ENCODE measurements around the gene RRP7A. TPM values are rescaled to one million over a fixed set of nuclear protein-coding genes. Genes with fewer than 3 reads are reported as not detected.

RRP7A gene
- total RNA-seq, 1 experiment from 2014 or later: 72.2 TPM

- DNase-seq: no peak
- H3K4me1 Mint-ChIP-seq (ENCODE audit: low read depth, unreplicated experiment): no peaks in the 10 kb centered on the region
- Histone ChIP-seq H3K4me1 (no peaks in the 10 kb centered on the region), H3K36me3 (ENCODE audit: control insufficient read depth, insufficient read depth, low read length) (no peaks in the 10 kb centered on the region), H3K9me3 (no peaks in the 10 kb centered on the region), H3K4me3 (ENCODE audit: low read depth, low read length) (no peak overlapping the region), H3K27me3 (replicated peaks; ENCODE audit: control insufficient read depth, insufficient read depth, low read length) (no peaks in the 10 kb centered on the region)
- H3K4me3 Mint-ChIP-seq (ENCODE audit: unreplicated experiment): no peak overlapping the region
- POLR2A ChIA-PET: no interaction called here
- H3K9me3 Mint-ChIP-seq (ENCODE audit: unreplicated experiment): no peaks in the 10 kb centered on the region
- CTCF ChIA-PET: no interaction called here
- H3K36me3 Mint-ChIP-seq (ENCODE audit: insufficient read depth, unreplicated experiment): no peaks in the 10 kb centered on the region
- BruUV-seq (replicated peaks): no TSS peak
- H3K27me3 Mint-ChIP-seq (ENCODE audit: insufficient read depth, unreplicated experiment): peaks cover 6% of the 10 kb centered on the region
- TF ChIP-seq CTCF (IDR thresholded peaks at IDR 0.05; ENCODE audit: insufficient read depth in 1 of 2, low read depth in 1 of 2, low read length in 1 of 2, severe bottlenecking in 1 of 2, unreplicated experiment in 1 of 2): no peak
- intact Hi-C loops (cut with micrococcal nuclease; ENCODE audit: unreplicated experiment): no loop called here
- no peak overlapping the region for H3K27ac Mint-ChIP-seq (ENCODE audit: unreplicated experiment)
Measured at GRCh38 chr22:42471441-42471840, 48.2 kb downstream of the RRP7A start.

DNA sequence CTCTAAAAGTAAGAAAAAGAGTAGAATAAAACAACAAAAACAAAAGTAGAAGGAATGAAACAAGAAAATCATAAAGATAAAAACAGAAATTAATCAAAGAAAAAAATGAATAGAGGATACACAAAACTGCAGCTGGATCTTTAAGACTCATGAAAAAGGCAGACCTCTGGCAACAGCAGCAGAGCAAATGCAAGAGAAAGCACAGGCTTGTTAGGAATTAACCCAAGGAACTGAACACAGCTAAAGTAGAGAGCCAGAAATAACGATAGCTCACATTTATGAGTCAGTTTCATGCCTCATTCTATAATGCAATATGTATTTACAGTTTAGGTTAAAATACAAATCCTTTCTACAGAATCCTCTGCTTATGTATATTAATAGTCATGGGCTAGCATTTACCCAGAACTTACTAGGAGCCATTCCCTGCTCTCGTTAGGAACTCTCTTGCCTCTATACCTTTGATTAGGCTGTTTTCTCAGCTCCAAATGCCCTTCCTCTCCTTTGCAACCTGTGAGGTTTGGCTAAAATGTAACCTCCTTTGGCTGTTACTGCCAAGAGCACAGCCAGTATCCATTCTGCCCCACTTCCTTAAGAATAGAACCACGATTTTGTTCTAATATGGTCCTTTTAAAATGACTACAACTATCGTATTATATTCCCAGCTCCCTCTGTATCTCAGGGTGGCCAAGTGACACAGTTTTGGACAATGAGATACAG lies 49.1 kb downstream of the RRP7A start:
- no peaks in the 10 kb centered on the region for H3K27me3 ChIP-seq (replicated peaks; ENCODE audit: control insufficient read depth, insufficient read depth, low read length)
- intact Hi-C loops (cut with micrococcal nuclease; ENCODE audit: unreplicated experiment): no loop called here
- Mint-ChIP-seq H3K27me3 (ENCODE audit: insufficient read depth, unreplicated experiment) (peaks cover 6% of the 10 kb centered on the region), H3K27ac (ENCODE audit: unreplicated experiment) (no peak overlapping the region), H3K9me3 (ENCODE audit: unreplicated experiment) (no peaks in the 10 kb centered on the region), H3K36me3 (ENCODE audit: insufficient read depth, unreplicated experiment) (no peaks in the 10 kb centered on the region), H3K4me1 (ENCODE audit: low read depth, unreplicated experiment) (no peaks in the 10 kb centered on the region), H3K4me3 (ENCODE audit: unreplicated experiment) (no peak overlapping the region)
- ChIA-PET POLR2A (no interaction called here), CTCF (no interaction called here)
- no peak for DNase-seq
- no peak overlapping the region for H3K4me3 ChIP-seq (ENCODE audit: low read depth, low read length)
- no peaks in the 10 kb centered on the region for H3K9me3 ChIP-seq
- no peaks in the 10 kb centered on the region for H3K36me3 ChIP-seq (ENCODE audit: control insufficient read depth, insufficient read depth, low read length)
- no TSS peak for BruUV-seq (replicated peaks)
- H3K4me1 ChIP-seq: no peaks in the 10 kb centered on the region
- no peak for TF ChIP-seq CTCF (IDR thresholded peaks at IDR 0.05; ENCODE audit: insufficient read depth in 1 of 2, low read depth in 1 of 2, low read length in 1 of 2, severe bottlenecking in 1 of 2, unreplicated experiment in 1 of 2)

DNA sequence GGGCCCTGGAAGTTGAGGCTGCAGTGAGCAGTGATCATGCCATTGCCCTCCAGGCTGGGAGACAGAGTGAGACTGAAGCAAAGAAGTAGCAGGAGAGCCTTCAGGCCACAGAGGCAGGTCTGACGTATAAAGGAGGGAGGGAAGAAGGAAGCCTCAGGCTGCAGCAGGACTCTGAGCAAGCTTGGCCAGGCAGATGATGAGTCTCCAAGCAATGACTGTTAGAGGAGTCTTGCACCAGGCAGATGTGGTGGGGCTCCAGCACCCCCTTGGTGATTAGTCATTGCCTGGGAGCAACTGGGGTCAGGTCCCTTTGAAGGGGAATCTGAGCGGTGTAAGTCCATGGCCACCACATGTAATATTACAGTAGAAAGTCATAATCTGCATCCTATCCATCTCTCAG lies 50.8 kb downstream of the RRP7A start:
- no peaks in the 10 kb centered on the region for H3K4me1 Mint-ChIP-seq (ENCODE audit: low read depth, unreplicated experiment)
- peaks cover 6% of the 10 kb centered on the region for H3K27me3 Mint-ChIP-seq (ENCODE audit: insufficient read depth, unreplicated experiment)
- no peak for DNase-seq
- TF ChIP-seq CTCF (IDR thresholded peaks at IDR 0.05; ENCODE audit: insufficient read depth in 1 of 2, low read depth in 1 of 2, low read length in 1 of 2, severe bottlenecking in 1 of 2, unreplicated experiment in 1 of 2): no peak
- BruUV-seq (replicated peaks): no TSS peak
- no peaks in the 10 kb centered on the region for H3K27me3 ChIP-seq (replicated peaks; ENCODE audit: control insufficient read depth, insufficient read depth, low read length)
- no peaks in the 10 kb centered on the region for H3K4me1 ChIP-seq
- H3K4me3 Mint-ChIP-seq (ENCODE audit: unreplicated experiment): no peak overlapping the region
- intact Hi-C loops (cut with micrococcal nuclease; ENCODE audit: unreplicated experiment): no loop called here
- H3K36me3 ChIP-seq (ENCODE audit: control insufficient read depth, insufficient read depth, low read length): no peaks in the 10 kb centered on the region
- H3K36me3 Mint-ChIP-seq (ENCODE audit: insufficient read depth, unreplicated experiment): no peaks in the 10 kb centered on the region
- POLR2A ChIA-PET: no interaction called here
- no peak overlapping the region for H3K27ac Mint-ChIP-seq (ENCODE audit: unreplicated experiment)
- no peak overlapping the region for H3K4me3 ChIP-seq (ENCODE audit: low read depth, low read length)
- CTCF ChIA-PET: no interaction called here
- no peaks in the 10 kb centered on the region for H3K9me3 ChIP-seq
- no peaks in the 10 kb centered on the region for H3K9me3 Mint-ChIP-seq (ENCODE audit: unreplicated experiment)

All from Caco-2 (cell line).